Mucosa of rectum (tissue), 2 donors: ENCODE data around the gene ARID1A.
"Not testable (repeated sequence)": the region's sequence is repeated elsewhere in the genome, so short reads cannot be mapped to it uniquely, and the experiment has no call there.

Source experiments
- H3K27ac ChIP-seq, 2 donors: one replicate each; pipeline ENCODE4 v1.7.0; 2013; ENCODE audit warnings: inconsistent platforms in 2 of 2, low read depth in 2 of 2, low read length in 2 of 2
- H3K27me3 ChIP-seq, 2 donors: one replicate each; pipeline ENCODE4 v1.7.0; 2013; ENCODE audit warnings: low read length in 2 of 2; ENCODE audit not compliant: control insufficient read depth in 2 of 2, insufficient read depth in 2 of 2
- H3K36me3 ChIP-seq, 2 donors: one replicate each; pipeline ENCODE4 v1.7.0; 2013; ENCODE audit warnings: low read length in 2 of 2; ENCODE audit not compliant: control insufficient read depth in 2 of 2, insufficient read depth in 2 of 2
- H3K4me1 ChIP-seq, 2 donors: one replicate each; pipeline ENCODE4 v1.7.0; 2013; ENCODE audit warnings: low read length in 2 of 2, mild to moderate bottlenecking in 1 of 2; ENCODE audit not compliant: control insufficient read depth in 2 of 2, insufficient read depth in 2 of 2
- H3K4me3 ChIP-seq, 2 donors: one replicate each; pipeline ENCODE4 v1.7.0; 2013; ENCODE audit warnings: low read length in 2 of 2
- H3K9ac ChIP-seq, 2 donors: one replicate each; pipeline ENCODE4 v1.7.0; 2013; ENCODE audit warnings: low read length in 2 of 2, low read depth in 1 of 2, mild to moderate bottlenecking in 1 of 2
- H3K9me3 ChIP-seq, 2 donors: one replicate each; pipeline ENCODE4 v1.7.0; 2013; ENCODE audit warnings: low read length in 2 of 2; ENCODE audit not compliant: control insufficient read depth in 2 of 2
- donor health status: healthy.
- donor health status: Normal muscosa, but diverticular disease.

The ARID1A gene

DNA sequence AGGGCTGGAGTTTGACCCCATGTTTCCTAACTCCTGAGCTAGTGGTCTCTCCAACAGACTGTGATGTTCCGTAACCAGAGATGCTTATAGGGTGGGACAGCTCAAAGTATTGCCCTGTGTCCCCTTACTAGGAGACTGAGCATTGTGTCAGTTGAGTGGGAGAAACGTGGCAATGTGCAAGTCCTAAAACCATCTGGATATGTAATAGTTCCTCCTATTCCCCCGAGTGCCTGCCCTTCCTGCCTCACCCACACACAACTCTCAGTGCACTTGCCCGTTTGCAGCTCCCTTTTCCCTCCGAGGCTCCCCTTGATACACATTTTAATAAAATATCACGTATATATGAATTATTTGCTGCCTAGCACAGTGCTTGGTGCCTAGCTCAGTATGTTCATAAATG is 95.3 kb downstream of the ARID1A start:
- peaks cover 18 to 23% of the 10 kb centered on the region in 2 donors for H3K4me1 ChIP-seq
- H3K9ac ChIP-seq: no peak overlapping the region
- no peak overlapping the region for H3K27ac ChIP-seq

DNA sequence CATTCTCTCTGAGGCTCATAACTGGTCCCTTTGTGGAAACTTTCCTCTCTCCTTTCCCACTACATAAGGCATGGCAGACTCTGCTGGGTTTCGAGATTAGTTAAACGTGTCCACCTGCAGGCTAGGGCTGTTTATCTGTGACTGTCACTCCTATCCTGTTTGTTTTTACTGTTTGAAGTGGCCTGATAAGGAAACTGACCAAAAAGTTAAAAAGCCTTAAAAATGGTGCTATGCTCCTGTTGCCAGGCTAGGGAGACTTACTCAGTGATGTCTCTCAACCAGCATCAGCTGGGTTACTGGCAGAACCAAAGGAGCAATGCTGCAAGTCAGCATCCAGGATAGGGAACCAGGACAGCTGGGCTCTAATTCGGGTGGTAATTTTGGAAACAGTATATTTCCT is 95.8 kb downstream of the ARID1A start:
- H3K4me3 ChIP-seq: no peak overlapping the region
- H3K27me3 ChIP-seq: no peaks in the 10 kb centered on the region
- no peaks in the 10 kb centered on the region for H3K9me3 ChIP-seq
- H3K36me3 ChIP-seq: peaks cover 10 to 20% of the 10 kb centered on the region in 2 donors
- H3K27ac ChIP-seq: no peak overlapping the region
- H3K9ac ChIP-seq: no peak overlapping the region
- peaks cover 14 to 18% of the 10 kb centered on the region in 2 donors for H3K4me1 ChIP-seq

More for the DNA sequence above, 95.3 kb downstream of the ARID1A start:
- H3K27me3 ChIP-seq: no peaks in the 10 kb centered on the region
- no peaks in the 10 kb centered on the region for H3K9me3 ChIP-seq
- no peak overlapping the region for H3K4me3 ChIP-seq
- H3K36me3 ChIP-seq: peaks cover 10 to 20% of the 10 kb centered on the region in 2 donors

DNA sequence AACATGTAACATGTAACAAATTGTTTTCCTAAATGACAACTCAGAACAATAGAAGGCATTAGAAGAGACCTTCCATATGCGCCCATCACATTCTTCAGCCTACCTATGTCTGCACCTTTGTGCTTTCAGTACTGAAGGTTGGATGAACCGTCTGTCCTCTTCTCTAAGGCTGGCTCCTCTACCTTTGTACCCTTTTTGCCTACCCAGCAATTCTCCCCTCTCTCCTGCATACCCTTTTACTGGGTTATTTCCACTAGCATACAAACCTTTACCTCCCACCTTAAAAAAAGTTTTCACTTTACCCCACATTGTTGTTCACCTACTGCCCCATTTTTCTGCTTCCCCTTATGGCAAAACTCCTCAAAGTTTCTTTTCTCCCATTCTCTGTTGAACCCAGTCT is 97.1 kb downstream of the ARID1A start:
- H3K4me1 ChIP-seq: peaks cover 5 to 13% of the 10 kb centered on the region in 2 donors
- H3K36me3 ChIP-seq: peaks cover 10 to 26% of the 10 kb centered on the region in 2 donors
- no peak overlapping the region for H3K27ac ChIP-seq
- no peak overlapping the region for H3K4me3 ChIP-seq
- no peaks in the 10 kb centered on the region for H3K27me3 ChIP-seq
- no peak overlapping the region for H3K9ac ChIP-seq
- no peaks in the 10 kb centered on the region for H3K9me3 ChIP-seq

DNA sequence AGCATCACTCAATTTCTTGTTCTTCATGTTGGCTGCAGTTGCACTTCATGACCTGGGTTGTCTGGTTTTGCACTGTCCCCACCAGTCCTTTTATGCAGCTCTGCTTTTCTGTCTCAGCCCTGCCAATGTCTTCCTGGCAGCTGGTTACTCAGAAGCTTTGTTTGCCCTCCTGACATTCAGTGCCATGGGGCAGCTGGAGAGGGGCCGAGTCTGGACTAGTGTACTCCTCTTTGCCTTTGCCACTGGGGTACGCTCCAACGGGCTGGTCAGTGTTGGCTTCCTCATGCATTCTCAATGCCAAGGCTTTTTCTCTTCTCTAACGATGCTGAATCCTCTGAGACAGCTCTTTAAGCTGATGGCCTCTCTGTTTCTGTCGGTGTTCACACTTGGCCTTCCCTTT is 98.6 kb downstream of the ARID1A start:
- H3K9me3 ChIP-seq: no peaks in the 10 kb centered on the region
- no peak overlapping the region for H3K9ac ChIP-seq
- H3K4me3 ChIP-seq: no peak overlapping the region
- H3K27me3 ChIP-seq: no peaks in the 10 kb centered on the region
- H3K4me1 ChIP-seq: peaks cover 1 to 3% of the 10 kb centered on the region in 2 donors
- H3K27ac ChIP-seq: no peak overlapping the region
- H3K36me3 ChIP-seq: peaks cover 10 to 27% of the 10 kb centered on the region in 2 donors

DNA sequence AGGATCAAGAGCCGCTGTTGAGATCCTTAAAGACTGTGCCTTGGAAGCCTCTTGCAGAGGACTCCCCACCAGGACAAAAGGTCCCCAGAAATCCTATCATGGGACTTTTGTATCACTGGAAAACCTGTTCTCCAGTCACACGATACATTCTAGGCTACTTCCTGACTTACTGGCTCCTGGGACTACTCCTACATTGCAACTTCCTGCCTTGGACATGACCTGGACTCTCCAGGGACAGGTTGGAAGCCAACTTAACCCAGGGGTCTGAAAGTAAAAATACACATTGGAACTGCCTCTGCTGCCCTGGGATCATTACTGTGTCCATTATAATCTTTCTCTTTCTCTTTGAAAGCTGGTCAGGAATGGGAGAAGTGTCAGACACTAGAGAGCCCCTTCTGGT is 101.8 kb downstream of the ARID1A start:
- Histone ChIP-seq H3K27ac (no peak overlapping the region), H3K9me3 (no peaks in the 10 kb centered on the region), H3K9ac (no peak overlapping the region), H3K4me3 (no peak overlapping the region), H3K4me1 (peaks cover 10 to 11% of the 10 kb centered on the region in 2 donors), H3K36me3 (peaks cover 10 to 22% of the 10 kb centered on the region in 2 donors), H3K27me3 (no peaks in the 10 kb centered on the region)

DNA sequence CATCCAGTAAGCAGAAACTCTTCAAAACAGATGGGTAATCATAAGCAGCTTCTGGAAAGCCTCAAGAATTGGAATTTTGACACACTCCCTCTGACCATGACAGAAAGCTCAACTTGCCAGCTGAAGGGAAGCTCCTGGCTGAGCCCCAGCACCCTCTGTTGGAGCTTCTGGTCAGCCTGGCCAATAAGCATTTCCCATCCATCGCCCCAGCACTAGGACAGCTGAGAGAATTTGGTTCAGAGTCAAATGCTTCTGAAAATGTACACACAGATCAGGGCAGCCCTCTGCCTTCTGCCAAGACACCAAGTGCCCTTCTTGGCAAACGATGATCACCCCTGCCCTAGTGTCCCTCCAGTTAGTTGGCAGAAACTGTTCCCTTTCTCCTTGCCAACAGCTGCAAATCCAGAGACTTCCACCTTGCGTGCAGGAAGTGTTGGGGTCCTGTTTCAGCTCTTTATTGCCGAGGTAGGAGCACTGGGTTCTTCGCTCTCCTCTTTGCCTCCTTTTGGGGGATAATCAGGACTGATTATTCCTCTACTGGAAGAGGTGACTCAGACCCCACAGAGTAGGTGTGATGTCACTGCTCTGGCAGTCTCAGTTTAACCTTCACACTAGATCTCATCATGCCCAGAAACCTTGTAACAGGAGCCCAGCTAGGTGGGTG is 103.8 kb downstream of the ARID1A start:
- Histone ChIP-seq H3K9ac (no peak overlapping the region), H3K4me3 (peak overlapping the region in 1 of 2 donors; percentile 23), H3K27me3 (no peaks in the 10 kb centered on the region), H3K27ac (peak overlapping the region; percentile 55 to 57), H3K4me1 (peaks cover 10 to 11% of the 10 kb centered on the region in 2 donors), H3K9me3 (no peaks in the 10 kb centered on the region), H3K36me3 (peaks cover 4 to 13% of the 10 kb centered on the region in 2 donors)

DNA sequence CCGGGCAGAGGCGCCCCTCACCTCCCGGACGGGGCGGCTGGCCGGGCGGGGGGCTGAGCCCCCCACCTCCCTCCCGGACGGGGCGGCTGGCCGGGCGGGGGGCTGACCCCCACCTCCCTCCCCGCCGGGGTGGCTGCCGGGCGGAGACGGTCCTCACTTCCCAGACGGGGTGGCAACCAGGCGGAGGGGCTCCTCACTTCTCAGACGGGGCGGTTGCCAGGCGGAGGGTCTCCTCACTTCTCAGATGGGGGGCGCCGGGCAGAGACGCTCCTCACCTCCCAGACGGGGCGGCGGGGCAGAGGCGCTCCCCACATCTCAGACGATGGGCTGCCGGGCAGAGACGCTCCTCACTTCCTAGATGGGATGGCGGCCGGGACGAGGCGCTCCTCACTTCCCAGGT is 108.1 kb downstream of the ARID1A start:
- not testable (repeated sequence) for H3K27ac ChIP-seq, H3K27me3 ChIP-seq, H3K9me3 ChIP-seq, H3K4me3 ChIP-seq, H3K9ac ChIP-seq, H3K36me3 ChIP-seq
- peaks cover 10 to 14% of the 10 kb centered on the region in 2 donors for H3K4me1 ChIP-seq

DNA sequence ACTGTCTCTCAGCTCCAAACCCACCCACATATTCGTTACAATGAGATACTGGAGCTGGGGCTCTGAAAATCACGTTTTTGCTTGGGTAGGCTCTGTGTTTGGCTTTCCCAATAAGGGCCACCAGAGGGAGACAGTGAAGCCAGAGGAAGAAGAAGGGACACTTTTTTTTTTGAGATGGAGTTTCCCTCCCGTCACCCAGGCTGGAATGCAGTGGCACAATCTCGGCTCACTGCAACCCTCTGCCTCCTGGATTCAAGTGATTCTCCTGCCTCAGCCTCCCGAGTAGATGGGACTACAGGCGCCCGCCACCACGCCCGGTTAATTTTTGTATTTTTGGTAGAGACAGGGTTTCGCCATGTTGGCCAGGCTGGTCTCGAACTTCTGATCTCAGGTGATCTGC is 114.3 kb downstream of the ARID1A start:
- H3K27ac ChIP-seq, H3K27me3 ChIP-seq, H3K4me1 ChIP-seq, H3K4me3 ChIP-seq, H3K9me3 ChIP-seq, H3K36me3 ChIP-seq, H3K9ac ChIP-seq: not testable (repeated sequence)

DNA sequence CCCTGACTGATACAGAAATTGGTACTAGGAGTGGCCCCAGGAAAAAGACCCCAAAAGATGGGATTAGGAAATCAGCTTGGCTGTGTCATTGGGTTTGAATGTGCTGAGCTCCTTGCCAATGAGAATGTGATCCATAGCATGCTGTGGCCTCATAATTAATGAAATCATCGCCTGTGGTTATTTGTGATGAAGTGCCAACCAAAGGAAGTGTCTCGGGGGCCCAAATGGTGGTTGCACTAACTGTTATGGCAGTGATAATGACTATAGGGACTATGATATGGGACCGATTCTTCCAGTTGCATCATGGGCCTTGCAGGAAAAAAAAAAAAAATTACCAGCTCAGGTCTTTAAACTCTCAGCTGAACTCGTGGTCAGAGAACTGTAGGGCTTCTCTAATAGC is 115.2 kb downstream of the ARID1A start:
- no peaks in the 10 kb centered on the region for H3K4me1 ChIP-seq
- no peak overlapping the region for H3K9ac ChIP-seq
- no peak overlapping the region for H3K27ac ChIP-seq
- no peaks in the 10 kb centered on the region for H3K9me3 ChIP-seq
- no peaks in the 10 kb centered on the region for H3K27me3 ChIP-seq
- no peaks in the 10 kb centered on the region for H3K36me3 ChIP-seq
- no peak overlapping the region for H3K4me3 ChIP-seq

DNA sequence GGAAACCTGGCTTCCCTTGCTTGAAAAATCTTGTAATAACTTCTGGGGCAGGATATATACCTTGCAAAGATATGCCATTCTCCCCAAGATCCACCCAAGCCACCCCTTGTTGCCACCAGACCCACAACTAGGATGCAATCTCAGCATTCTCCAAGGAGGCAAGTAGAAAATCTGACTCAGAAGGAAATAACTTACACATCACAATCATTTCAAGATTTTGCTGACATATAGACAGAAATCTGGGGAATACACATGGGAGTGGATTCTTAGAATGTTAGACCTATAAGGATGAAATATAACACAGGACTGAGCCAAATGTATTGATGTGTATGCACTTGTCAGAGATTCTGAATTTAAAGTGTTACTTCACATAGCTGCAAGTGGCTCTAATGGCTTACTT is 115.9 kb downstream of the ARID1A start:
- Histone ChIP-seq H3K9me3 (no peaks in the 10 kb centered on the region), H3K36me3 (no peaks in the 10 kb centered on the region), H3K4me1 (no peaks in the 10 kb centered on the region), H3K4me3 (no peak overlapping the region), H3K9ac (no peak overlapping the region), H3K27ac (no peak overlapping the region), H3K27me3 (no peaks in the 10 kb centered on the region)
